GM10248 (cell line): ENCODE results near the gene MID1.

Experiments used
- CTCF ChIA-PET: fragments of 300-600 bp; sonication (Branson Sonifier 250); formaldehyde crosslinking; extraction: SDS; loops from one replicate; lab custom pipeline; 2021; ENCODE audit warnings: antibody characterized with exemption; lab: Yijun Ruan, JAX
- POLR2A ChIA-PET: fragments of 350-650 bp; sonication (Branson Sonifier 250); formaldehyde crosslinking; extraction: SDS; loops from one replicate; lab custom pipeline; 2020; ENCODE audit warnings: antibody characterized with exemption; lab: Yijun Ruan, JAX
- DNase-seq: peaks from one replicate; pipeline ENCODE4 v3.0.0; 2012; ENCODE audit errors: extremely low spot score
- CTCF ChIP-seq: IDR thresholded peaks from 2 replicates; pipeline ENCODE4 v1.5.1; 2012; ENCODE audit warnings: mild to moderate bottlenecking, low read depth; ENCODE audit errors: extremely low read depth, missing control alignments, control extremely low read depth

The MID1 gene

GRCh38 chrX:10404436-10404835 lies 215.9 kb downstream of the MID1 start:
- ChIA-PET CTCF (no interaction called here), POLR2A (no interaction called here)
- TF ChIP-seq CTCF, result no peak

GRCh38 chrX:10401239-10401638 lies 219.1 kb downstream of the MID1 start:
- POLR2A ChIA-PET, result no interaction called here
- no peak for TF ChIP-seq CTCF
- CTCF ChIA-PET, result no interaction called here
- no peak for DNase-seq

More at GRCh38 chrX:10404436-10404835, 215.9 kb downstream of the MID1 start:
- DNase-seq, result no peak

GRCh38 chrX:10399043-10399741 lies 221.2 kb downstream of the MID1 start:
- POLR2A ChIA-PET, result no interaction called here
- DNase-seq, result no peak
- CTCF ChIA-PET, result no interaction called here
- TF ChIP-seq CTCF, result no peak

- ChIA-PET CTCF (no interaction called here), POLR2A (no interaction called here)
- TF ChIP-seq CTCF, result no peak
- DNase-seq, result no peak
Observed at GRCh38 chrX:10398215-10398614, 222.2 kb downstream of the MID1 start.

GRCh38 chrX:10397349-10397748 lies 223.0 kb downstream of the MID1 start:
- ChIA-PET CTCF (no interaction called here), POLR2A (no interaction called here)
- no peak for TF ChIP-seq CTCF
- no peak for DNase-seq

GRCh38 chrX:10395643-10396042 lies 224.7 kb downstream of the MID1 start:
- ChIA-PET POLR2A (no interaction called here), CTCF (no interaction called here)
- no peak for DNase-seq

More at GRCh38 chrX:10395643-10396042, 224.7 kb downstream of the MID1 start:
- no peak for TF ChIP-seq CTCF
